Measurements from ENCODE around the gene PDE4A. TPM values are rescaled to one million over a fixed set of nuclear protein-coding genes. Genes with fewer than 3 reads are reported as not detected.

PDE4A gene
- total RNA-seq, 1 donor, result 5.1 TPM

- peaks cover 29% of the 10 kb centered on the region for H3K4me1 ChIP-seq (ENCODE audit: insufficient read depth, low read length)
- H3K36me3 ChIP-seq (ENCODE audit: insufficient read depth, low read length), result no peaks in the 10 kb centered on the region
- peaks cover 12% of the 10 kb centered on the region for H4K20me1 ChIP-seq (ENCODE audit: insufficient read depth, low read length)
- no peak for TF ChIP-seq CTCF (IDR thresholded peaks at IDR 0.05; ENCODE audit: extremely low read depth, low read depth, low read length)
- H3K4me3 ChIP-seq (ENCODE audit: insufficient read depth, low read length), result no peak overlapping the region
- H3K79me2 ChIP-seq (ENCODE audit: insufficient read depth, low read length), result no peaks in the 10 kb centered on the region
- peak; percentile 75 for DNase-seq (ENCODE audit: insufficient read length, low spot score, missing footprints)
- no peak overlapping the region for H3K4me2 ChIP-seq (ENCODE audit: insufficient read depth, low read length)
- no peak overlapping the region for H2AFZ ChIP-seq (ENCODE audit: low read length)
- peaks cover 51% of the 10 kb centered on the region for H3K27me3 ChIP-seq (ENCODE audit: insufficient read depth, low read length)
- H3K9me3 ChIP-seq (ENCODE audit: low read depth, low read length), result no peaks in the 10 kb centered on the region
- H3K27ac ChIP-seq (ENCODE audit: low read depth, low read length), result no peak overlapping the region
Observed at GRCh38 chr19:10417541-10418234, 2.6 kb upstream of the PDE4A start.

DNA sequence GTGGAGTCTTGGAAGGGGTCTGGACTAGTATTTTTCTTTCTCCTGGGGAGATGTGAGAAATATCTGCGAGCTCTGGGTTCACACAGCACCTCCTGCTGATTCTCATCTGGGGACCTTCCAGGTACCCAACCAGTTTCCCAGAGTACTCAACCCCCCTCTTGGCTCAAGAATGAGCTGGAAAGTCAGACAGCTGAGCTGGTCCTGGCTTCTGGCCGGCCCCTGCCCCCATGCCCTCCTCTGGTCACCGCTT, 2.2 kb upstream of the PDE4A start:
- H3K36me3 ChIP-seq (ENCODE audit: insufficient read depth, low read length), result no peaks in the 10 kb centered on the region
- H4K20me1 ChIP-seq (ENCODE audit: insufficient read depth, low read length), result peaks cover 12% of the 10 kb centered on the region
- H3K9me3 ChIP-seq (ENCODE audit: low read depth, low read length), result no peaks in the 10 kb centered on the region
- H3K79me2 ChIP-seq (ENCODE audit: insufficient read depth, low read length), result no peaks in the 10 kb centered on the region
- DNase-seq (ENCODE audit: insufficient read length, low spot score, missing footprints), result peak; percentile 90
- peaks cover 29% of the 10 kb centered on the region for H3K4me1 ChIP-seq (ENCODE audit: insufficient read depth, low read length)
- H3K4me3 ChIP-seq (ENCODE audit: insufficient read depth, low read length), result no peak overlapping the region
- no peak overlapping the region for H3K27ac ChIP-seq (ENCODE audit: low read depth, low read length)
- H2AFZ ChIP-seq (ENCODE audit: low read length), result no peak overlapping the region
- no peak overlapping the region for H3K4me2 ChIP-seq (ENCODE audit: insufficient read depth, low read length)
- peaks cover 51% of the 10 kb centered on the region for H3K27me3 ChIP-seq (ENCODE audit: insufficient read depth, low read length)
- TF ChIP-seq CTCF (IDR thresholded peaks at IDR 0.05; ENCODE audit: extremely low read depth, low read depth, low read length), result no peak

- H3K4me2 ChIP-seq (ENCODE audit: insufficient read depth, low read length), result peak overlapping the region; percentile 68
- H2AFZ ChIP-seq (ENCODE audit: low read length), result no peak overlapping the region
Observed at GRCh38 chr19:10418485-10419199, 1.7 kb upstream of the PDE4A start.

More at GRCh38 chr19:10418485-10419199, 1.7 kb upstream of the PDE4A start:
- Histone ChIP-seq H3K4me3 (ENCODE audit: insufficient read depth, low read length) (no peak overlapping the region), H3K9me3 (ENCODE audit: low read depth, low read length) (no peaks in the 10 kb centered on the region), H3K27ac (ENCODE audit: low read depth, low read length) (no peak overlapping the region), H3K36me3 (ENCODE audit: insufficient read depth, low read length) (no peaks in the 10 kb centered on the region), H3K4me1 (ENCODE audit: insufficient read depth, low read length) (peaks cover 30% of the 10 kb centered on the region), H4K20me1 (ENCODE audit: insufficient read depth, low read length) (peaks cover 12% of the 10 kb centered on the region), H3K79me2 (ENCODE audit: insufficient read depth, low read length) (no peaks in the 10 kb centered on the region), H3K27me3 (ENCODE audit: insufficient read depth, low read length) (peaks cover 56% of the 10 kb centered on the region)
- TF ChIP-seq CTCF (IDR thresholded peaks at IDR 0.05; ENCODE audit: extremely low read depth, low read depth, low read length), result no peak
- peak; percentile 90 for DNase-seq (ENCODE audit: insufficient read length, low spot score, missing footprints)

Measured in osteoblast (primary cell).